K562 (cell line): Measurements from ENCODE around the gene FAM98C. TPM values are rescaled to one million over a fixed set of nuclear protein-coding genes. Genes with fewer than 3 reads are reported as not detected.

Experiments
- E2F8 ChIP-seq: fragments of 450-650 bp; IDR thresholded peaks from 2 replicates; pipeline ENCODE4 v1.7.1; 2018; ENCODE audit warnings: mild to moderate bottlenecking, low read depth; ENCODE audit not compliant: partially characterized antibody
- HDAC1 ChIP-seq, 2 experiments: fragments of 450-650 bp; IDR thresholded peaks; 2 replicates each; pipeline ENCODE4 v1.6.1; 2016 to 2017; ENCODE audit warnings: inconsistent platforms in 1 of 2, mild to moderate bottlenecking in 1 of 2, moderate library complexity in 1 of 2
- MAFG ChIP-seq: fragments of 450-650 bp; conservative IDR thresholded peaks from 2 replicates; pipeline ENCODE4 v1.6.1; 2016; ENCODE audit warnings: missing genetic modification characterization, missing compliant biosample characterization
- VEZF1 ChIP-seq: fragments of 200-800 bp; sonication (Bioruptor generic); IDR thresholded peaks from 2 replicates; pipeline ENCODE4 v1.6.1; 2017; ENCODE audit warnings: missing genetic modification characterization, missing compliant biosample characterization
- ZBTB11 ChIP-seq, 3 experiments: fragments of 200-800 bp in 1 of 3; fragments of 250-450 bp in 1 of 3; fragments of 450-650 bp in 1 of 3; sonication (Bioruptor Pico) in 1 of 3; sonication (Bioruptor generic) in 1 of 3; formaldehyde crosslinking in 1 of 3; IDR thresholded peaks; 2 replicates each; pipeline versions ENCODE4 v1.6.1 to v1.8.0; 2016 to 2022; ENCODE audit warnings: mild to moderate bottlenecking in 2 of 3, missing genetic modification characterization in 2 of 3, missing compliant biosample characterization in 1 of 3, moderate library complexity in 1 of 3
- polyA plus RNA-seq, 8 experiments: library from polyadenylated mRNA; depleted of rRNA in 4 of 8; stranded (reverse) in 5 of 8; unstranded in 3 of 8; fragments of >200 nt; fragmentation: Nextera tagmentation in 2 of 8; fragmentation: Illumina TruSeq in 1 of 8; extraction: Ambion mirVana in 2 of 8; extraction: Trizol in 1 of 8; gene quantifications; 2 replicates each; pipeline versions ENCODE4 v1.2.1 to v1.2.3, GENCODE V29; 2011 to 2014; ENCODE audit warnings: inconsistent platforms in 1 of 8, missing spikeins in 1 of 8
- total RNA-seq, 7 experiments: library from RNA; depleted of rRNA in 6 of 7; stranded (reverse); fragments of >200 nt in 6 of 7; fragmentation: Illumina TruSeq in 2 of 7; extraction: Trizol in 2 of 7; gene quantifications; 2 replicates each; pipeline versions ENCODE4 v1.2.1 to v1.2.3, GENCODE V29; 2011 to 2021; ENCODE audit warnings: low replicate concordance in 1 of 7
- TF ChIP-seq, protein P1 (sequence below): fragments of 250-450 bp; sonication (Bioruptor Pico); IDR thresholded peaks from 2 replicates; pipeline ENCODE4 v1.4.0; 2020; ENCODE audit warnings: mild to moderate bottlenecking
- TF ChIP-seq, protein P2 (sequence below): sonication (generic); formaldehyde crosslinking; IDR thresholded peaks from 2 replicates; pipeline ENCODE4 v1.8.1; 2023; ENCODE audit warnings: mild to moderate bottlenecking, missing genetic modification reagents

The FAM98C gene
- total and polyA plus RNA-seq, 9 of the 15 experiments (the other 6 are each of a cell fraction or from before 2014, with no cell fraction given) = 1.7 to 43.8 (median 13.7) TPM

- no peak for TF ChIP-seq ZBTB11 (CRISPR knock-in tag; IDR thresholded peaks at IDR 0.05)
- TF ChIP-seq, protein P1, sequence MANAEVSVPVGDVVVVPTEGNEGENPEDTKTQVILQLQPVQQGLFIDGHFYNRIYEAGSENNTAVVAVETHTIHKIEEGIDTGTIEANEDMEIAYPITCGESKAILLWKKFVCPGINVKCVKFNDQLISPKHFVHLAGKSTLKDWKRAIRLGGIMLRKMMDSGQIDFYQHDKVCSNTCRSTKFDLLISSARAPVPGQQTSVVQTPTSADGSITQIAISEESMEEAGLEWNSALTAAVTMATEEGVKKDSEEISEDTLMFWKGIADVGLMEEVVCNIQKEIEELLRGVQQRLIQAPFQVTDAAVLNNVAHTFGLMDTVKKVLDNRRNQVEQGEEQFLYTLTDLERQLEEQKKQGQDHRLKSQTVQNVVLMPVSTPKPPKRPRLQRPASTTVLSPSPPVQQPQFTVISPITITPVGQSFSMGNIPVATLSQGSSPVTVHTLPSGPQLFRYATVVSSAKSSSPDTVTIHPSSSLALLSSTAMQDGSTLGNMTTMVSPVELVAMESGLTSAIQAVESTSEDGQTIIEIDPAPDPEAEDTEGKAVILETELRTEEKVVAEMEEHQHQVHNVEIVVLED (CRISPR knock-in tag) = no peak
- peak; percentile 26; the same call in 1 of the 2 replicates for TF ChIP-seq MAFG (tag)
- TF ChIP-seq HDAC1 (IDR thresholded peaks at IDR 0.05) = peak in 1 of 2 experiments; percentile 45; a peak in 1 of 4 replicates
- peak; percentile 52 for TF ChIP-seq VEZF1 (CRISPR knock-in tag)
- TF ChIP-seq, protein P2, sequence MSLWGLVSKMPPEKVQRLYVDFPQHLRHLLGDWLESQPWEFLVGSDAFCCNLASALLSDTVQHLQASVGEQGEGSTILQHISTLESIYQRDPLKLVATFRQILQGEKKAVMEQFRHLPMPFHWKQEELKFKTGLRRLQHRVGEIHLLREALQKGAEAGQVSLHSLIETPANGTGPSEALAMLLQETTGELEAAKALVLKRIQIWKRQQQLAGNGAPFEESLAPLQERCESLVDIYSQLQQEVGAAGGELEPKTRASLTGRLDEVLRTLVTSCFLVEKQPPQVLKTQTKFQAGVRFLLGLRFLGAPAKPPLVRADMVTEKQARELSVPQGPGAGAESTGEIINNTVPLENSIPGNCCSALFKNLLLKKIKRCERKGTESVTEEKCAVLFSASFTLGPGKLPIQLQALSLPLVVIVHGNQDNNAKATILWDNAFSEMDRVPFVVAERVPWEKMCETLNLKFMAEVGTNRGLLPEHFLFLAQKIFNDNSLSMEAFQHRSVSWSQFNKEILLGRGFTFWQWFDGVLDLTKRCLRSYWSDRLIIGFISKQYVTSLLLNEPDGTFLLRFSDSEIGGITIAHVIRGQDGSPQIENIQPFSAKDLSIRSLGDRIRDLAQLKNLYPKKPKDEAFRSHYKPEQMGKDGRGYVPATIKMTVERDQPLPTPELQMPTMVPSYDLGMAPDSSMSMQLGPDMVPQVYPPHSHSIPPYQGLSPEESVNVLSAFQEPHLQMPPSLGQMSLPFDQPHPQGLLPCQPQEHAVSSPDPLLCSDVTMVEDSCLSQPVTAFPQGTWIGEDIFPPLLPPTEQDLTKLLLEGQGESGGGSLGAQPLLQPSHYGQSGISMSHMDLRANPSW = no peak
- peak; percentile 18 for TF ChIP-seq E2F8
Observed at GRCh38 chr19:38392707-38393308, 10.1 kb upstream of the FAM98C start (continued).
